GM19395 (cell line): ENCODE results near the gene MYZAP.

Experiments used
- ATAC-seq: cut with Tn5 transposase; IDR thresholded peaks from one replicate; pipeline ENCODE4 v1.9.1; 2021; ENCODE audit warnings: mild to moderate bottlenecking, moderate library complexity; ENCODE audit not compliant: unreplicated experiment

The MYZAP gene

GRCh38 chr15:57562196-57562769 lies 29.4 kb upstream of the MYZAP start:
- no peak for ATAC-seq

- ATAC-seq, result no peak
Observed at GRCh38 chr15:57563416-57563815, 28.3 kb upstream of the MYZAP start.

- no peak for ATAC-seq
Observed at GRCh38 chr15:57565311-57565710, 26.4 kb upstream of the MYZAP start.

DNA sequence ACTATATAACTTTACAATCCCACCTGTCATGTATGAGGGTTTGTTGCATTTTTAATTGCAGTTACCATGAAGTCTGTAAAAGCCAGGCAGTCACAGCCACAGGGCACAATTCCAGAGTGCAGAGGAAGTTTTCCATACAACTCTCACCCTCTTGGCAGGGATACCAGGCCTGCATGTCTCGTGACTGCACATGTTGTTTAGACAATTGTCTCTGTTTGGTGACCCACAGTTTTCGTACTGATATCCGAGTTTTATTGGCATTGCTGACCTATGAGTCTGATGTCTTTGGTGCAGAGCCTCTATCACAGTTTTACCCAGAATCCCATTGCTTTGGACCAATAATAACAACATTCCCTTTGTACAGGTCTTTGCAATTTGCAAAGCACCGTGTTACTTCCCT lies 24.9 kb upstream of the MYZAP start:
- ATAC-seq, result no peak

DNA sequence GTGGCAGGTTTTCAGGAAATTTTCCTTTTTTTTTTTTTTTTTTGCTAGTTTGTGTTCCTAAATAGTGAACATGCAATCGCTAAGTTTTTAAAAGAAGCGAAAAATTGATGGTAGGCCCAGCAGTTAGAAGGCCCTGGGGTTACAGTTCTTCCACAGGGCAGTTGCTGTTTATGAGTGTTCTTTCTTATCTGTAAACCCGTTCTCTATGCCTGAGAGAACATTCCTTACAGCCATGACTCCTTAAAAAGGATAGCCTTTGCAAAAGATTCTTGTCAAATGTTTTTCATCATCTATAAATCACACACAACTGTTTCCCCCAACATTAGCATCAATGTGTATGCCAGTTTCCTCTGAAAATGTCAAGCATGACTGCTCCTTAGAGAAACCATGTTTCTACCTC lies 23.8 kb upstream of the MYZAP start:
- ATAC-seq, result no peak

DNA sequence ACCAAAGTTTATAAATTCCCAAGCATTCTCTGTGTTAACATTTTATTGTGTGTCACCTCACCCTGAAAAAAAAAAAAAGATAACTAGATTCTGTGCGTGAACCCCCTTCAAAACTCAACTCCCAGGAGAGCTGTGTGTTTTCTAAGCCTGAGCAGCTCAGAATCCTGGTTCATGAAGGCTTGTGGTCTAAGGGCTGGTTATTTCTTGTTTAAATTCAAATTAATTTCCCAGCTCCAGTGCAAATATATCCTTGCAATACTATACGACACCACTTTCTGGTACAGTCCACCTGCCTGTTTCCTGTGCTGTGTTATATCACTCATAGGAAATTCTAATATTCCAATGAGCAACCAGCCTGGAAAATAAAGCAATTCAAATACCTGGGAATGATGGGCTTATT lies 23.4 kb upstream of the MYZAP start:
- ATAC-seq, result no peak

DNA sequence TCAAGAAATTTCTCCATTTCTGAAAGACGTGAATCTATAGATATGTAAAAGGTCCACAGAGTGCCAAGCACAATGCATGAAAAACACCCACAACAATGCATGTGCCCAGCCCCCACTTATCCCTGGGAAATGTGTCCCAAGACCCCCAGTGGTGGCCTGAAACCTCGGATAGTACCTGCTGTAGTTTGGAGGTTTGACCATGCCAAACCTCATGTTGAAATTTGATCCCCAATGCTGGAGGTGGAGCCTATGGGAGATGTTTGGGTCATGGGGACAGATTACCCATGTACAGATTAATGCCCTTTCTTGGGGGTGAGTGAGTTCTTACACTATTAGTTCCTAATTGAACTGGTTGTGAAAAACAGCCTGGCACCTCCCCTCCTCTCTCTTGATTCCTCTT lies 21.4 kb upstream of the MYZAP start:
- no peak for ATAC-seq

DNA sequence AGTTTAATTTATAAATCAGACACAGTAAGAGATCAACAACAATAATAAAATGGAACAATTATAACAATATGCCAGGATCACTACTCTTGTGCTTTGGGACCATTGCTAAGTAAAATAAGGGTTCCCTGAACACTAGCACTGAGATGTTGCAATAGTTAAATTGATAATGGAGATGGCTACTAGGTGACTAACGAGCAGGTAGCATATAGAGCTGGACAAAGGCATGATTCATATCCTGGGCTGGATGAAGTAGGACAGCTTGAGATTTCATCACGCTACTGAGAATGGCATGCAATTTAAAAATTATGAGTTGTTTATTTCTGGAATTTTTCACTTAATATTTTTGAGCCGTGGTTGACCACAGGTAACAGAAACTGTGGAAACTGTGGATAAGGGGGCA lies 20.7 kb upstream of the MYZAP start:
- no peak for ATAC-seq

DNA sequence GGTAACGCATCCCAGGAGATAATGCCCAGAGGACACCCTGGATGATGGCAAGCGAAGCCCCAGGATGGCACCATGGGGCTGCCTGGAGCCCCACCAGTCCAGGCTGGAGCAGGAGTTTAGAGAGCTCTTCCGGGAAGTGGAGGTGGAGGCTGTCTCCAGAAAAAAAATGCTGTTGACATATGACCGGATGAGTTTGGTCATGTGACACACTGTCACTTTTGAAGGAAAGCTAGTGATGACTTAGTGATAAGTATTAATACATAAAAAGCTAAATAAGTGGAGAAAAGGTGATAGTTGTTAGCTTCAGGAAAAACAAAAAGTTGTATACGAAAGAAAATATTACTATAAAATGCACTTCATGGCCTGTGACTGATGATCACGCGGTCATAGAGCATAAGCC lies 20.0 kb upstream of the MYZAP start:
- no peak for ATAC-seq

DNA sequence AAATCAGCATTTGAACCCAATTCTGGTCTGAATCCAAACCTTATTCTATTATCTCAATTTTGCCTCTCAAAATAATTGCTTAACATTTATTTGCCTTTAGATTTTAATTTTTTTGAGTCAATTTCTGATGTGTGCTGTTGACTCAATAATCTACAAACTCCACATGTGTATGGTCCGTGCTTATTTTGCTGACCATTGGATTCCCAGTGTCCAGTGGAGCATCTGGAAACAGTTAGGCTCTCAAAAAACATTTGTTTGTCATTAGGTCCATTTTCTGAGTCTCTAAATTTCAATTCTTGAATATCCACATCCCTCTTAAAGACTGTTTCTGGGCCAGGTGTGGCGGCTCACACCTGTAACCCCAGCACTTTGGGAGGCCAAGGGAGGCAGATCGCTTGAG lies 19.2 kb upstream of the MYZAP start:
- no peak for ATAC-seq

DNA sequence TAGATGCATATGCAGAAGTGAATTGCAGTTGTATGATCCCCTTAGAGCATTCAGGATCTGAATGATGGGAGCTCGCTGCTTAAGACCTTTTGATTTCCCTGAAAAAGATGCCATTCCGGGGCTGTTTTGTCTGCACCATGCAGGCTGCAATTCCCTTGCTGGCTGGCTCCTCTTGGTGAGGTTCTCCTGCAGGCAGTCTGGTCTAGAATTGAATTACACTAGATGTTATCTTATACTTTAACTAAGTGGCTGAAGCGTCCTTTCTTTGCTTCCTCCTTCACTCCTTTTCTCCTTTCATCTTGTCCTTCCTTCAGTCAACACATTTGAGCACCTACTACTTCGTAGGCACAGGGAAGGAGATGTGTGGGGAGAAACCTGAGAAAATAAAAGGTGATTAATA lies 18.6 kb upstream of the MYZAP start:
- no peak for ATAC-seq

DNA sequence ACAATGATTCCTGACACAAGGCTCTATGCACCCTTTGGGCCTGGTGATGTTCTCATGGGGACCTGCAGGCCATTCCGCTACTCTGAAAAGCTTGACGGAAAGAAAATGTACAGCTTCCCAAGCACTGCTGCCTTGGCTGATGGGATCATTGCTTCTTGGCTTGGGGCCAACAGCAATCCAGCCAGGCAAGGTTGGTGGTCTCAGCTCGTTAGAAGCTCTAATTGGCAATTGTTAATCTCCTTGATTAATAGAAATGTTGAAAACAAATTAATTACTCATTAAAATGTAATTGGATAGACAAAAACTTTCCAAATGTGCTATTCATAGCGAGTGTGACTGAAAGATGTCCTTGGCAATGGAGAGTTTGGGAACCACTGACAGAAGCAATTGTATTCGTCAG lies 16.3 kb upstream of the MYZAP start:
- ATAC-seq, result no peak

GRCh38 chr15:57578288-57578900 lies 13.3 kb upstream of the MYZAP start:
- no peak for ATAC-seq

DNA sequence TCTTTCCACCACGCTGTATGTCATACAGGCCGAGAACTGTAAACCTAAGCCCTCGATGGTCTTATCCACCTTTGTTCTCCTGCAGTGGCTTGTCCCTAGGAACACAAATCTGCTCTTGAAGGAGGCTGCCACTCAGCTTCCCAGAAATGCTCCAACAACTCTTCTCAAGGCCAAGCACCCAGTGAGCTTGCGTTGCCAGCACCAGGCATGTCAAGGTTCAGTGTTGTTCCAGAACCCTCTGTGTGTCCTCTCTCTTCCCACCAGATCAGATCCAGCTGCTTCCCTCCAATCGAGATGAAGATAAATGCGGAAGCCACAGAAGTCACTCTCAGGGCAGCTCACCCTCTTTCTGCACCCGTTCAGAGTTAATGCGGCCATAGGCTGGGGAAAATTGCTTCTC lies 11.3 kb upstream of the MYZAP start:
- ATAC-seq, result no peak

DNA sequence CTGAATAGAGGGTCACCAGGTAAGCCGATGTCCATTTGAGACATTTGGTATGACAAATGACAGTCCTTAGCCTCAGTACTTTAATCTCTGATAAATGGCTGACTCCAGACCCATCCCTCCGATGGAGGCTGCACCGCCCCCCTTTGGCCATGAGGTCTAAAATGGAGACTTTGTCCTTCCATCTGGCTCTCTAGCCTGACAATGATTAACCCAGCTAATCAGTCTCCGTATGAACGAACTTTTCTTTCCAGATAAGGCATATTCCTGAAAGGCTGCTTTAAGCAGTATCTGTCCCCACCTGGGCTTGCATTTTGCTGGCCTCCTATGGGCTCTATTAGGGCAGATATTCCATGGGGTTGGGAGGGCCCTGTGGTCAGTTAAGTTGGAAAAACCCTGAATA lies 10.8 kb upstream of the MYZAP start:
- ATAC-seq, result no peak

GRCh38 chr15:57582090-57582489 lies 9.6 kb upstream of the MYZAP start:
- no peak for ATAC-seq

DNA sequence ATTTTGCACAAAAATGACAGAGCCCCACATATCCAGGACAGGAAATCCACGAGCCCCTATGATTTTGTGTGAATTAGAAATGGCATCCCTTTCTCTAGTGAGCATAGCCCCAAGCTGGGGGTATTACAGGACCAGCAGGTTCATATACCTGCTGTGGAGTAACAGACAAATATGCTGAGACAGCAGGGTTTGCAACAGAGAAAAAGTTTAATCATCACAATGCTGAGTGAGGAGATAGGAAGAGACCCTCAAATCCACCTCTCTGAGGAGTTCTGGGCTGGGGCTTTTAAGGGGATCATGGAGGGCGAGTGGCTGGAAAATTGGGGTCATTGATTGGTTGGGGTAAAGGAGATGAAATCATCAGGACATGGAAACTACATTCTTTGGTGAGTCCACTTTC lies 8.4 kb upstream of the MYZAP start:
- no peak for ATAC-seq

DNA sequence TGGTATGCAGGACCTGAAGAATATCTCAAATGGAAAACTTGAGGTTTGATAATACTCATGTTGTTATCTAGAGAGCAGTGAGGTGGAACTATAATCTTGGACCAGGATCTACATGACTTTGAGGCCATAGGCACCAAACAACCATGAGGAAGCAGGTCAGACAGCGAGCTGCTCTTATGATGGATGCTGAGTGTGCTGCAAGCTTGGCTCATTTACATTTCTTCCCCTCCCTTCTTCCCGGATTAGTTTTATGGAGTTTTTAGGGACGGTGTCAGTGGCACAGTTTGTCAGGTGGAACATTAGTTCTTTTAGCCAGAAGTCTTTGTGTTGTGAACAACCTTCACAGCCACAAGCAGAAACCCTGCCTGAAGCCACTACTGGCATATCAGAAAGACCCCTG lies 8.0 kb upstream of the MYZAP start:
- ATAC-seq, result no peak

GRCh38 chr15:57586661-57587424 lies 4.9 kb upstream of the MYZAP start:
- no peak for ATAC-seq

DNA sequence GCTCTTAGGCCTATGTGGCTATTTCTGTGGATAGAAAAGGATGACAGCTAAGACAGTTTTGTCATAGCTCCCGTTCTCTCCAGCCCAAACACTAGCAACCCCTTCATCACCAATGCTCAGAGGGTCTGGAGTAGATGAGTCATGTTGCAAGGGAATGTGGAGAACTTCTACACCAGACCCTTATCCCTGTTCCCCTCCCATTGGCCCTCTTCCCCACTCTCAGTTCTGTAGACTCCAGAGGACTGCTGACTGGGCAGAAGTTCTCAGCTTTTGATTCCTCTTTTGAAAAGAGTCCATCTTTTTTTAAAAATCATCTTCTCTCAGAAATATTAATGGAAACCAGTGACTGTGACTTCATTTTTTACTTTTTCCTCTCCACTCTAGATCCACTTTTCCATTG lies 2.4 kb upstream of the MYZAP start:
- no peak for ATAC-seq

- ATAC-seq, result no peak
Observed at GRCh38 chr15:57589754-57590153, 1.9 kb upstream of the MYZAP start.

GRCh38 chr15:57591237-57591821 lies 375 bp upstream of the MYZAP start:
- no peak for ATAC-seq
